SK-N-SH (cell line): ENCODE results near the gene ITLN1. TPM values are rescaled to one million over a fixed set of nuclear protein-coding genes. Genes with fewer than 3 reads are reported as not detected.

ENCODE experiments used
- CTCF ChIA-PET: fragments of 300-600, 350-600 bp; formaldehyde crosslinking; extraction: SDS; loops from one replicate; lab custom pipeline; 2021; lab: Yijun Ruan, JAX
- POLR2A ChIA-PET: fragments of 350-600 bp; sonication (Branson Sonifier 250); formaldehyde crosslinking; extraction: SDS; loops from one replicate; lab custom pipeline; 2020; ENCODE audit warnings: antibody characterized with exemption, inconsistent platforms; lab: Yijun Ruan, JAX
- DNase-seq: peaks from one replicate; pipeline ENCODE4 v3.0.0; 2012
- H2AFZ ChIP-seq: fragments of 200-600 bp; sonication (generic); 2 replicates; pipeline ENCODE4 v1.8.1; 2016; ENCODE audit warnings: antibody characterized with exemption, mild to moderate bottlenecking, low read depth
- H3F3A ChIP-seq: fragments of 200-600 bp; sonication (generic); replicated peaks from 2 replicates; pipeline ENCODE3; 2016; ENCODE audit warnings: antibody characterized with exemption, mild to moderate bottlenecking; ENCODE audit not compliant: insufficient read depth
- H3K27ac ChIP-seq, 2 experiments: fragments of 200-500 bp in 1 of 2; fragments of 200-600 bp in 1 of 2; sonication (Bioruptor generic) in 1 of 2; sonication (generic), shearing (Covaris generic) in 1 of 2; 2 replicates each; pipeline versions ENCODE4 v1.5.1 to v1.6.1; 2014 to 2016; ENCODE audit warnings: low read depth in 2 of 2, inconsistent platforms in 1 of 2, low read length in 1 of 2, mild to moderate bottlenecking in 1 of 2, mixed read lengths in 1 of 2
- H3K27me3 ChIP-seq: fragments of 200-600 bp; sonication (generic), shearing (Covaris generic); 2 replicates; pipeline ENCODE4 v1.6.1; 2016; ENCODE audit warnings: mixed run types; ENCODE audit not compliant: insufficient read depth
- H3K36me3 ChIP-seq, 2 experiments: fragments of 200-500 bp in 1 of 2; fragments of 200-600 bp in 1 of 2; sonication (Bioruptor generic) in 1 of 2; sonication (generic) in 1 of 2; replicated peaks in 1 of 2; 2 replicates each; pipeline versions ENCODE3 to v1.5.1; 2014 to 2016; ENCODE audit warnings: low read length in 1 of 2, mild to moderate bottlenecking in 1 of 2; ENCODE audit not compliant: insufficient read depth in 2 of 2, control insufficient read depth in 1 of 2
- H3K4me1 ChIP-seq, 2 experiments: fragments of 200-500 bp in 1 of 2; fragments of 200-600 bp in 1 of 2; sonication (Bioruptor generic) in 1 of 2; sonication (generic), shearing (Covaris generic) in 1 of 2; 2 replicates each; pipeline versions ENCODE4 v1.5.1 to v1.6.1; 2014 to 2016; ENCODE audit warnings: low read depth in 1 of 2, low read length in 1 of 2, mixed run types in 1 of 2; ENCODE audit not compliant: insufficient read depth in 2 of 2, control insufficient read depth in 1 of 2
- H3K4me2 ChIP-seq: fragments of 200-600 bp; sonication (generic), shearing (Covaris generic); 2 replicates; pipeline ENCODE4 v1.6.1; 2017; ENCODE audit warnings: mixed run types
- H3K4me3 ChIP-seq, 2 experiments: fragments of 200-500 bp in 1 of 2; fragments of 200-600 bp in 1 of 2; sonication (Bioruptor generic) in 1 of 2; sonication (generic), shearing (Covaris generic) in 1 of 2; 2 replicates each; pipeline versions ENCODE4 v1.5.1 to v1.8.1; 2014 to 2016; ENCODE audit warnings: low read depth in 2 of 2, inconsistent platforms in 1 of 2, low read length in 1 of 2, mild to moderate bottlenecking in 1 of 2, mixed read lengths in 1 of 2, moderate library complexity in 1 of 2
- H3K79me2 ChIP-seq: fragments of 200-600 bp; sonication (generic); 2 replicates; pipeline ENCODE4 v1.8.1; 2017; ENCODE audit warnings: mild to moderate bottlenecking; ENCODE audit not compliant: insufficient read depth
- H3K9ac ChIP-seq: fragments of 200-600 bp; sonication (generic); 2 replicates; pipeline ENCODE4 v1.6.1; 2017; ENCODE audit warnings: mixed run types
- H3K9me2 ChIP-seq: fragments of 200-600 bp; sonication (generic); 2 replicates; pipeline ENCODE4 v1.6.1; 2017; ENCODE audit warnings: mixed run types
- H3K9me3 ChIP-seq: fragments of 200-600 bp; sonication (generic); 2 replicates; pipeline ENCODE4 v1.6.1; 2017; ENCODE audit warnings: mixed run types, mild to moderate bottlenecking, moderate library complexity
- H4K20me1 ChIP-seq: fragments of 200-600 bp; sonication (generic); 2 replicates; pipeline ENCODE4 v1.6.1; 2017; ENCODE audit warnings: mild to moderate bottlenecking, mixed run types; ENCODE audit not compliant: insufficient read depth
- CHD2 ChIP-seq: fragments of 150-350 bp; IDR thresholded peaks from 2 replicates; pipeline ENCODE4 v1.6.1; 2018; ENCODE audit warnings: low read length; ENCODE audit not compliant: partially characterized antibody
- EZH2phosphoT487 ChIP-seq: fragments of 200-600 bp; sonication (generic); IDR thresholded peaks from 2 replicates; pipeline ENCODE4 v1.6.1; 2017; ENCODE audit warnings: low read depth, mixed run types, mild to moderate bottlenecking, antibody characterized with exemption, moderate library complexity, borderline replicate concordance
- FOXJ3 ChIP-seq: sonication (generic); formaldehyde crosslinking; IDR thresholded peaks from 2 replicates; pipeline ENCODE4 v1.5.1; 2020; ENCODE audit warnings: mild to moderate bottlenecking, missing genetic modification reagents
- IRF3 ChIP-seq: fragments of 150-350 bp; IDR thresholded peaks from 2 replicates; pipeline ENCODE4 v1.6.1; 2016; ENCODE audit warnings: mild to moderate bottlenecking, low read depth, low read length
- JUND ChIP-seq: IDR thresholded peaks from 2 replicates; pipeline ENCODE4 v1.4.0; 2012
- MEF2A ChIP-seq: IDR thresholded peaks from 2 replicates; pipeline ENCODE4 v1.4.0; 2012; ENCODE audit warnings: low read depth, borderline replicate concordance
- NFIC ChIP-seq: IDR thresholded peaks from 2 replicates; pipeline ENCODE4 v1.4.0; 2012; ENCODE audit warnings: borderline replicate concordance
- PBX3 ChIP-seq: IDR thresholded peaks from 2 replicates; pipeline ENCODE4; 2012
- POLR2AphosphoS5 ChIP-seq: IDR thresholded peaks from 2 replicates; pipeline ENCODE4 v1.6.1; 2012; ENCODE audit warnings: low read depth, low read length
- RAD21 ChIP-seq: IDR thresholded peaks from 2 replicates; pipeline ENCODE4 v1.6.1; 2012; ENCODE audit warnings: mild to moderate bottlenecking, low read length
- RXRA ChIP-seq: IDR thresholded peaks from 2 replicates; pipeline ENCODE4 v1.4.0; 2012; ENCODE audit warnings: low read depth, mild to moderate bottlenecking, borderline replicate concordance
- SIN3A ChIP-seq: IDR thresholded peaks from 2 replicates; pipeline ENCODE4 v1.6.1; 2012; ENCODE audit warnings: low read depth, mild to moderate bottlenecking, low read length, moderate library complexity, borderline replicate concordance
- SMC3 ChIP-seq: IDR thresholded peaks from 2 replicates; pipeline ENCODE4 v1.6.1; 2012; ENCODE audit warnings: low read depth, low read length, improper control_type of control experiment
- TCF12 ChIP-seq: IDR thresholded peaks from 2 replicates; pipeline ENCODE4 v1.4.0; 2012
- YY1 ChIP-seq: IDR thresholded peaks from 2 replicates; pipeline ENCODE4 v1.4.0; 2012; ENCODE audit warnings: low read depth, mild to moderate bottlenecking
- WGBS: methylation state at CpG from one replicate; pipeline ENCODE4 v1.1.6; 2017; ENCODE audit warnings: low lambda C conversion rate; 5-methylcytosine and 5-hydroxymethylcytosine counted together
- polyA plus RNA-seq, 3 experiments: library from polyadenylated mRNA; depleted of rRNA; stranded (reverse); fragments of >200 nt; gene quantifications; 2 replicates each; pipeline ENCODE4 v1.2.3, GENCODE V29; 2012
- TF ChIP-seq, protein P1 (sequence below): IDR thresholded peaks from 2 replicates; pipeline ENCODE4 v1.4.0; 2012; ENCODE audit warnings: low read depth, borderline replicate concordance
- TF ChIP-seq, protein P2 (sequence below): fragments of 200-600 bp; sonication (generic); IDR thresholded peaks from 2 replicates; pipeline ENCODE4 v1.6.1; 2017; ENCODE audit warnings: antibody characterized with exemption, mild to moderate bottlenecking, moderate library complexity
- TF ChIP-seq, protein P3 (sequence below): fragments of 150-350 bp; IDR thresholded peaks from 2 replicates; pipeline ENCODE4 v1.6.1; 2017; ENCODE audit warnings: antibody characterized with exemption, low read length, low read depth, borderline replicate concordance
- TF ChIP-seq, protein P4 (sequence below): IDR thresholded peaks from 2 replicates; pipeline ENCODE4 v1.4.0; 2012; ENCODE audit warnings: low read depth

The ITLN1 gene
- polyA plus RNA-seq, 1 of the 3 experiments (the other 2 are of a cell fraction) = not detected

- no peak overlapping the region for H3K27ac ChIP-seq
- peaks cover 30% of the 10 kb centered on the region; the same call in 1 of the 2 replicates for H3K27me3 ChIP-seq
- H3K4me2 ChIP-seq = no peak overlapping the region
- POLR2A ChIA-PET = no interaction called here
- no peak overlapping the region for H2AFZ ChIP-seq
- TF ChIP-seq RAD21 = no peak
- no peak for TF ChIP-seq JUND
- no peak for TF ChIP-seq TCF12
- no peak for TF ChIP-seq FOXJ3 (CRISPR knock-in tag)
- no peak for TF ChIP-seq CHD2
- TF ChIP-seq EZH2phosphoT487 = no peak
- TF ChIP-seq YY1 = no peak
- TF ChIP-seq, protein P1, sequence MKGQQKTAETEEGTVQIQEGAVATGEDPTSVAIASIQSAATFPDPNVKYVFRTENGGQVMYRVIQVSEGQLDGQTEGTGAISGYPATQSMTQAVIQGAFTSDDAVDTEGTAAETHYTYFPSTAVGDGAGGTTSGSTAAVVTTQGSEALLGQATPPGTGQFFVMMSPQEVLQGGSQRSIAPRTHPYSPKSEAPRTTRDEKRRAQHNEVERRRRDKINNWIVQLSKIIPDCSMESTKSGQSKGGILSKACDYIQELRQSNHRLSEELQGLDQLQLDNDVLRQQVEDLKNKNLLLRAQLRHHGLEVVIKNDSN = no peak
- TF ChIP-seq, all 33 proteins: peak for 0
- H3K4me3 ChIP-seq = no peak overlapping the region
- H3K9ac ChIP-seq = no peak overlapping the region
- H3K9me3 ChIP-seq = no peaks in the 10 kb centered on the region
- H3K9me2 ChIP-seq = no peaks in the 10 kb centered on the region
- CTCF ChIA-PET = interaction anchor here (1.3 to 1.5 kb wide), 4 partner anchors 8 to 116 kb away, joined by 4 to 6 read pairs (median 6); no protein-coding TSS in a partner anchor
- WGBS = 9% methylated on average over 3 of the region's 3 CpGs
- no peaks in the 10 kb centered on the region for H4K20me1 ChIP-seq
- H3K4me1 ChIP-seq = no peaks in the 10 kb centered on the region
- no peaks in the 10 kb centered on the region for H3K79me2 ChIP-seq
- no peaks in the 10 kb centered on the region for H3K36me3 ChIP-seq
- DNase-seq = no peak
- no peaks in the 10 kb centered on the region for H3F3A ChIP-seq
Measured at GRCh38 chr1:160835751-160836150, 49.2 kb downstream of the ITLN1 start.

GRCh38 chr1:160834945-160835565, 49.9 kb downstream of the ITLN1 start:
- Histone ChIP-seq H3K9me3 (no peaks in the 10 kb centered on the region), H3K4me3 (peak overlapping the region in 1 of 2 experiments; percentile 45; a peak in 1 of 4 replicates), H3K4me1 (no peaks in the 10 kb centered on the region), H3K79me2 (no peaks in the 10 kb centered on the region), H2AFZ (no peak overlapping the region), H3K27me3 (peaks cover 30% of the 10 kb centered on the region; the same call in 1 of the 2 replicates), H3K4me2 (no peak overlapping the region), H3F3A (no peaks in the 10 kb centered on the region), H3K9ac (no peak overlapping the region), H3K36me3 (no peaks in the 10 kb centered on the region), H3K27ac (no peak overlapping the region)
- CTCF ChIA-PET = interaction anchor here (1.3 to 1.5 kb wide), 4 partner anchors 9 to 116 kb away, joined by 4 to 6 read pairs (median 6); no protein-coding TSS in a partner anchor
- POLR2A ChIA-PET = no interaction called here
- TF ChIP-seq IRF3 (no peak), NFIC (no peak), TCF12 (no peak), YY1 (no peak), MEF2A (no peak), POLR2AphosphoS5 (no peak), PBX3 (no peak), FOXJ3 (CRISPR knock-in tag) (no peak), SMC3 (peak; percentile 37; the same call in 1 of the 2 replicates), RXRA (no peak), SIN3A (no peak), RAD21 (peak; percentile 54)
- TF ChIP-seq, protein P1 = no peak
- TF ChIP-seq, protein P2, sequence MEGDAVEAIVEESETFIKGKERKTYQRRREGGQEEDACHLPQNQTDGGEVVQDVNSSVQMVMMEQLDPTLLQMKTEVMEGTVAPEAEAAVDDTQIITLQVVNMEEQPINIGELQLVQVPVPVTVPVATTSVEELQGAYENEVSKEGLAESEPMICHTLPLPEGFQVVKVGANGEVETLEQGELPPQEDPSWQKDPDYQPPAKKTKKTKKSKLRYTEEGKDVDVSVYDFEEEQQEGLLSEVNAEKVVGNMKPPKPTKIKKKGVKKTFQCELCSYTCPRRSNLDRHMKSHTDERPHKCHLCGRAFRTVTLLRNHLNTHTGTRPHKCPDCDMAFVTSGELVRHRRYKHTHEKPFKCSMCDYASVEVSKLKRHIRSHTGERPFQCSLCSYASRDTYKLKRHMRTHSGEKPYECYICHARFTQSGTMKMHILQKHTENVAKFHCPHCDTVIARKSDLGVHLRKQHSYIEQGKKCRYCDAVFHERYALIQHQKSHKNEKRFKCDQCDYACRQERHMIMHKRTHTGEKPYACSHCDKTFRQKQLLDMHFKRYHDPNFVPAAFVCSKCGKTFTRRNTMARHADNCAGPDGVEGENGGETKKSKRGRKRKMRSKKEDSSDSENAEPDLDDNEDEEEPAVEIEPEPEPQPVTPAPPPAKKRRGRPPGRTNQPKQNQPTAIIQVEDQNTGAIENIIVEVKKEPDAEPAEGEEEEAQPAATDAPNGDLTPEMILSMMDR = peak; percentile 61
- TF ChIP-seq, protein P3, sequence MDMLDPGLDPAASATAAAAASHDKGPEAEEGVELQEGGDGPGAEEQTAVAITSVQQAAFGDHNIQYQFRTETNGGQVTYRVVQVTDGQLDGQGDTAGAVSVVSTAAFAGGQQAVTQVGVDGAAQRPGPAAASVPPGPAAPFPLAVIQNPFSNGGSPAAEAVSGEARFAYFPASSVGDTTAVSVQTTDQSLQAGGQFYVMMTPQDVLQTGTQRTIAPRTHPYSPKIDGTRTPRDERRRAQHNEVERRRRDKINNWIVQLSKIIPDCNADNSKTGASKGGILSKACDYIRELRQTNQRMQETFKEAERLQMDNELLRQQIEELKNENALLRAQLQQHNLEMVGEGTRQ = no peak
- TF ChIP-seq, protein P4, sequence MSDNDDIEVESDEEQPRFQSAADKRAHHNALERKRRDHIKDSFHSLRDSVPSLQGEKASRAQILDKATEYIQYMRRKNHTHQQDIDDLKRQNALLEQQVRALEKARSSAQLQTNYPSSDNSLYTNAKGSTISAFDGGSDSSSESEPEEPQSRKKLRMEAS = no peak
- TF ChIP-seq, all 33 proteins: peak for 3
- Histone ChIP-seq H3K9me2 (no peaks in the 10 kb centered on the region), H4K20me1 (no peaks in the 10 kb centered on the region)
- peak; percentile 23 for DNase-seq
- WGBS = 13% methylated on average over 3 of the region's 3 CpGs
